HFF-Myc (cell line): ENCODE measurements around the gene OR9A2.

Experiments used
- DNase-seq: peaks from one replicate; pipeline ENCODE4 v3.0.0-alpha.2; 2011; ENCODE audit warnings: low read depth; ENCODE audit errors: extremely low read depth
- H3K4me3 ChIP-seq: replicated peaks from 2 replicates; pipeline ENCODE4 v1.5.1; 2011; ENCODE audit warnings: low read depth, mild to moderate bottlenecking, control low read depth, low read length
- TF ChIP-seq, protein P1 (sequence below): IDR thresholded peaks from 2 replicates; pipeline ENCODE4 v1.5.1; 2012; ENCODE audit warnings: mild to moderate bottlenecking, low read depth, low read length, control low read depth; ENCODE audit errors: missing control alignments

Gene OR9A2

DNA sequence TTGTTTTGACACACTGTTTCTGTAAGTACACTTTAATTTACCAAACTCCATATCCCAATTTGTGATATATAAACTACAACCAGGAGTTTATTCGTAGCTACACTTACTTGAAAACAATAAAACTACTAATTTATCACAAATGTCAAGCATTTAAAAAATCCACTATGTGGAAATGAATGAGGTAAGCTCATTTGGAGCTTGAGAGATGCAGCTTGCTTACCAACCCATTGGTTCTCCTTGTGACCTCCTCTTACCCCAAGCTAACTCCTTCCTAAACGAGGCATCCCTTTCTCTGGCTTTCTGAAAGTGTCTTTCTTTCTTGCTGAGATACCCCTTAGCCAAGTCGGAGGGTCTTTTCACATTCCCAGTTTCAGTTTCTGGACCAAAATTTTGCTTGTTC is 27.7 kb upstream of the OR9A2 start:
- DNase-seq, result no peak
- H3K4me3 ChIP-seq, result no peak overlapping the region
- TF ChIP-seq, protein P1, sequence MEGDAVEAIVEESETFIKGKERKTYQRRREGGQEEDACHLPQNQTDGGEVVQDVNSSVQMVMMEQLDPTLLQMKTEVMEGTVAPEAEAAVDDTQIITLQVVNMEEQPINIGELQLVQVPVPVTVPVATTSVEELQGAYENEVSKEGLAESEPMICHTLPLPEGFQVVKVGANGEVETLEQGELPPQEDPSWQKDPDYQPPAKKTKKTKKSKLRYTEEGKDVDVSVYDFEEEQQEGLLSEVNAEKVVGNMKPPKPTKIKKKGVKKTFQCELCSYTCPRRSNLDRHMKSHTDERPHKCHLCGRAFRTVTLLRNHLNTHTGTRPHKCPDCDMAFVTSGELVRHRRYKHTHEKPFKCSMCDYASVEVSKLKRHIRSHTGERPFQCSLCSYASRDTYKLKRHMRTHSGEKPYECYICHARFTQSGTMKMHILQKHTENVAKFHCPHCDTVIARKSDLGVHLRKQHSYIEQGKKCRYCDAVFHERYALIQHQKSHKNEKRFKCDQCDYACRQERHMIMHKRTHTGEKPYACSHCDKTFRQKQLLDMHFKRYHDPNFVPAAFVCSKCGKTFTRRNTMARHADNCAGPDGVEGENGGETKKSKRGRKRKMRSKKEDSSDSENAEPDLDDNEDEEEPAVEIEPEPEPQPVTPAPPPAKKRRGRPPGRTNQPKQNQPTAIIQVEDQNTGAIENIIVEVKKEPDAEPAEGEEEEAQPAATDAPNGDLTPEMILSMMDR, result no peak

DNA sequence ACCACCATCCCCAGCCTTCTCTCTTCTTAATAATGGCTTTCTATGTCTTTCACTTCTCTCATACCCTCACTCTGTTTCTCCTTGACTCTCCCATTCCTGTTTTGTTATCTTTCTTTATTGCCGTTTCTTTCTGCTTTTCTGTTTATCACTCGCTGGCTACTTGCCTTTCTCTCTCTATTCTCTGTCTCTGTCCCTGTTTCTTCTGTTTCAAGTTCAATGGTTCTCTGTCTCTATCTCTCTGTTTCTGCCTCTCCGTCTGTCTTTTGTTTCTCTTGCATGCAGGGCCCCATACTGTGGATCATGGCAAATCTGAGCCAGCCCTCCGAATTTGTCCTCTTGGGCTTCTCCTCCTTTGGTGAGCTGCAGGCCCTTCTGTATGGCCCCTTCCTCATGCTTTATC is 25.1 kb upstream of the OR9A2 start, which contains the start of gene OR6V1:
Gene OR6V1, plus strand, starts transcription at position 301 of the 400 bp plus-strand sequence. Its CDS starts 0 bp downstream, at position 301.
- no peak for DNase-seq
- TF ChIP-seq, protein P1, result no peak
- H3K4me3 ChIP-seq, result no peak within 1 kb of the TSS

DNA sequence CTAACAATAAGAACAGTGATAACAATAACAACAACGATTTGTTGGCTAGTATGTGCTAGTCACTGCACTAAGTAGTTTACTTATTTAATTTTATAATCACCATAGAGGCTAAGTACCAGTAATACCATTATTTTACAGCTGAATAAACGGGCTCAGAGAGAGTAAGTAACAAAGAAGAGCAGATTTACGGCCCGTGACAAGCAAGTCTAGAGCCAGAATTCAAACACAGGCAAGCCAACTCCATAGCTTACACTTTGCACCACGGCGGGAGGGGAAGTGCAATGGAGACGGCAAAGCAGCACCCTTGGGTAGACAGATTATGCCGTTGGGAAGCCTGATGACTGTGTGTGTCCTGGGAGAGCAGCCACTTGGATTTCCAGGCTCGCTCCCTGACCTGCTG is 24.0 kb upstream of the OR9A2 start:
- TF ChIP-seq, protein P1, result no peak
- no peak for DNase-seq
- H3K4me3 ChIP-seq, result no peak overlapping the region

DNA sequence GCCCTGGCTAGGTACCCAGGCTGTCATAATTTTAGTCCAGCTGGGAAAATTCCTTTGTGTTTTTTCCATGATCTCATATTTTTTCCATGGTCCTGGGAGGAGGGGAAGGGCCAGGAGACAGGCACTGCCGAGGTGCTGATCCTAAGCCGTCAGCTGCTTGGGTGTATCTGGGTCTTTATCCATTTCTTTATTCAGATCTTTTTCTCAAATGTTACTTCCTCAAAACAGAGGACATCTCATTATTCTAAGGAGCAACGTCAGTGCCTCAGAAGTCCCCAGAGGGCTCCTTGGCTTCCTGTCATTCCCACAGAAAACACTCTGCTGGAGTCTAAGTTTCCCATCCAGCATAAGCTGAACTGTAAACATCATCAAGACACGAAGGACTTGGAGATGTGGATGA is 22.4 kb upstream of the OR9A2 start:
- TF ChIP-seq, protein P1, result no peak
- H3K4me3 ChIP-seq, result no peak overlapping the region
- DNase-seq, result no peak

DNA sequence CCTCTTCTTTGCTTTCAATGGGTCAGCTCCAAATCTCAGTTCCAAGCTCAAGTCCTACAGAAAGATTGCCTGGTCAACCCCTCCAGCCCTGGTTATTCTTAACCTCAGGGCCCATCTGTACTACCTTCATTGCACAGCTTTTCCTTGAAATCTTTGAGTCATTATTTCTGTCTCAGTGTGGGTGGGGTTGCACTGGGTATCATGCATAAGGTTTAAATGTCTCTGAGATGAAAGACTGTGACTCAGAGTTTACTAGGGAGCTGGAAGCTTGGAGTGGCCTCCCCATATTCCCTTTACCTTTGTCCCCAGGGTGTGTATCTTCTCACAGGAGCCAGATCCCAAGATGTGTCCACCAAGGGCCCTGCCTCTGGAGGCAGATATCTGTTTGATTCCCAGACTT is 21.9 kb upstream of the OR9A2 start:
- TF ChIP-seq, protein P1, result no peak
- H3K4me3 ChIP-seq, result no peak overlapping the region

DNA sequence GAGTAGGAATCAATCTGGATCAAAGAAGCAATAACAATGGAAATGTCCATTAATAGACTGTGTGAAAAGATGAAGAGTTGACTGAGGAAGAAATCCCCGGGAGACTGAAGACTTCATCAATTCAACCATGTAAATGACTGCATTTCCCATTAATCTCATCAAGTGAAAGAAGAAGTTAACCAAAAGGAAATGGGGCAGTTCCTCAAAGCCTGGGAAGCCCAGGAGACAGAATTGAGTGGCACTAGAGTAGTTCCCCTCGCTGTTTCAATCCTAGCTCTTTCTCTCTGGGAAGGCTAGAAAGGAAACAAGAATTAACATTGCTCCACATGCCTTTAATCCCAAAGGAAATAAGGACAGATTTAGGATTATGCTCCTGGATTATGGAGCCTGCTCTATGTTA is 20.4 kb upstream of the OR9A2 start:
- TF ChIP-seq, protein P1, result no peak
- no peak for DNase-seq

More for the DNA sequence above, 21.9 kb upstream of the OR9A2 start:
- no peak for DNase-seq

DNA sequence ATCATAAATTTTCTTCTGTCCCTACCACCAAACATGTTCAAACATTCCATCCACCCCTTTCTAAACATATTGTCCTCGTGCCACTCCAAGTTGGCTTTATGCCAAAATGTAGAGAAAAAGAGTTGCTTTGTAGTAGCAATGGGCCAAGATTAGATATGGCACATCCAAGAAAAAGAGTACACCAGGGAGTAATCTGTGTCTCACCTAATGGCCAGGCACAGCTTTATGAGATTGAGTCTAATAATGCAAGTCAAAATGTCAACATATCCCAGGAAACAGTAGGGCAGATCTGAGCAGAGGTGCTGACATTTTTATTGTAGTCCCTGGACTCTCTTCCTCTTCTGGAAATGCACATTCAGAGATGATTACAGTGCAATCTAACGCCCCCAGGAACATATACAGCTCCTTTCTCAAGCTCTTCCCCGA is 19.5 kb upstream of the OR9A2 start:
- DNase-seq, result no peak
- no peak overlapping the region for H3K4me3 ChIP-seq
- TF ChIP-seq, protein P1, result no peak

More for the DNA sequence above, 20.4 kb upstream of the OR9A2 start:
- H3K4me3 ChIP-seq, result no peak overlapping the region
